ENCODE data around the gene SPATA25. TPM values are rescaled to one million over a fixed set of nuclear protein-coding genes. Genes with fewer than 3 reads are reported as not detected.

Gene SPATA25
- polyA plus RNA-seq, 1 donor (not counting 4 experiments of a cell fraction or from before 2014, with no cell fraction given), result not detected

DNA sequence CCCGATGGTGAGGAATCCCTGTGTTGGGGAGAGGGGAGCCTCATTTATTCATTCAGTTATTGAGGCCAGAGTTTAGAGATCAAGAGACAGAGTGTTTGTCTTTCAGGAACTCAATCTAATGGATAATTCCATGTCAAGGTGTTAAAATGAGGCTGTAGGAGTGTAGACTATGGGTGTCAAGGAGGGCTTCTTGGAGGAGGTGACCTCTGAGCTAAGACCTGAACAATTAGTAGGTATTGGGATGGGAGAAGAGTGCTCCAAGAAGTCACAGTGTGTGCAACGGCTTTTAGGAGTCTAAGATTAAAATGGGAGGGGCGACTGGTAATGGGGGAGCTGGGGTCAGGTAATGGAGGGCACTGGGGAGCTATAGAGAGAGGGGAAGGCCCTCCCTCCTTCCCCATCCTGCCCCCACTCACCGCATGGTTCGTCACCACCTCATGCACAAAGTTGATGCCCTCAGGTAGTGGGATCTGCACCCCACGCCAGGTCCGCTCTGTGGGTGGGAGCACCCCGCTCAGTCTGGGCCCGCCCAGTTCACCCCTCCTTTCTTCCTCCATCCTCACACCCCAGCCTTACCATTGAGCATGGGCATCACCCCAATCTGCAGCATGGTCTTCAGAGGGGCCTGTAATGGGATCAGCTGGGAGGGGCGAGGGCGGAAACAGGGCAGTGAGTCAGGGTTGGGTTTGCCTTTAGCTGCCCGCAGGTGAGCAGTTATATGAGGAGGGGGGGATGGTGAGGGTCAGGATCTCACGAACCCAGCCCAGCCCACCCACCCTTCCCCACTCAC lies 11.8 kb upstream of the SPATA25 start:
- TF ChIP-seq, protein P1, sequence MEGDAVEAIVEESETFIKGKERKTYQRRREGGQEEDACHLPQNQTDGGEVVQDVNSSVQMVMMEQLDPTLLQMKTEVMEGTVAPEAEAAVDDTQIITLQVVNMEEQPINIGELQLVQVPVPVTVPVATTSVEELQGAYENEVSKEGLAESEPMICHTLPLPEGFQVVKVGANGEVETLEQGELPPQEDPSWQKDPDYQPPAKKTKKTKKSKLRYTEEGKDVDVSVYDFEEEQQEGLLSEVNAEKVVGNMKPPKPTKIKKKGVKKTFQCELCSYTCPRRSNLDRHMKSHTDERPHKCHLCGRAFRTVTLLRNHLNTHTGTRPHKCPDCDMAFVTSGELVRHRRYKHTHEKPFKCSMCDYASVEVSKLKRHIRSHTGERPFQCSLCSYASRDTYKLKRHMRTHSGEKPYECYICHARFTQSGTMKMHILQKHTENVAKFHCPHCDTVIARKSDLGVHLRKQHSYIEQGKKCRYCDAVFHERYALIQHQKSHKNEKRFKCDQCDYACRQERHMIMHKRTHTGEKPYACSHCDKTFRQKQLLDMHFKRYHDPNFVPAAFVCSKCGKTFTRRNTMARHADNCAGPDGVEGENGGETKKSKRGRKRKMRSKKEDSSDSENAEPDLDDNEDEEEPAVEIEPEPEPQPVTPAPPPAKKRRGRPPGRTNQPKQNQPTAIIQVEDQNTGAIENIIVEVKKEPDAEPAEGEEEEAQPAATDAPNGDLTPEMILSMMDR (optimal IDR thresholded peaks at IDR 0.05 in 1 of 3, IDR thresholded peaks at IDR 0.05 in 1 of 3, conservative IDR thresholded peaks at IDR 0.05 in 1 of 3; ENCODE audit: extremely low read depth in 1 of 3, insufficient read depth in 2 of 3, low read length in 3 of 3), result no peak
- no peak for TF ChIP-seq EZH2 (IDR thresholded peaks at IDR 0.05; ENCODE audit: low read length)
- no peaks in the 10 kb centered on the region for H3K9me1 ChIP-seq (ENCODE audit: control insufficient read depth, extremely low read depth, insufficient read depth, low read length)
- no peak overlapping the region for H3K27ac ChIP-seq (ENCODE audit: control insufficient read depth, insufficient read depth, low read length)
- dilution Hi-C loops (cut with MboI; ENCODE audit: extremely low pct_ligation_motif_present, low sequenced_read_pairs), result no loop called here
- no peaks in the 10 kb centered on the region for H3K27me3 ChIP-seq (ENCODE audit: control insufficient read depth, extremely low read depth, insufficient read depth, low read length)
- H3K4me3 ChIP-seq (ENCODE audit: control insufficient read depth in 2 of 3, extremely low read depth in 1 of 3, insufficient read depth in 2 of 3, low read depth in 1 of 3, low read length in 3 of 3), result no peak overlapping the region
- H3K9me3 ChIP-seq (ENCODE audit: control insufficient read depth, low read depth, low read length), result no peaks in the 10 kb centered on the region
- DNase-seq (ENCODE audit: low read depth, low spot score), result no peak
- peaks cover 13 to 32% of the 10 kb centered on the region in 2 experiments for H3K36me3 ChIP-seq (ENCODE audit: control insufficient read depth in 2 of 2, extremely low read depth in 1 of 2, insufficient read depth in 2 of 2, low read length in 2 of 2)
- no peak for FAIRE-seq
- no peak overlapping the region for H3K9ac ChIP-seq (ENCODE audit: control insufficient read depth, extremely low read depth, insufficient read depth, low read length)
- H2AFZ ChIP-seq (ENCODE audit: control insufficient read depth, low read length), result no peak overlapping the region
- H3K79me2 ChIP-seq (ENCODE audit: control insufficient read depth, insufficient read depth, low read length), result no peaks in the 10 kb centered on the region
- no peaks in the 10 kb centered on the region for H4K20me1 ChIP-seq (ENCODE audit: control insufficient read depth, extremely low read depth, insufficient read depth, low read length)
- no peaks in the 10 kb centered on the region for H3K4me1 ChIP-seq (ENCODE audit: control insufficient read depth, extremely low read depth, insufficient read depth, low read length)
- H3K4me2 ChIP-seq (ENCODE audit: control insufficient read depth, extremely low read depth, insufficient read depth, low read depth, low read length), result no peak overlapping the region

DNA sequence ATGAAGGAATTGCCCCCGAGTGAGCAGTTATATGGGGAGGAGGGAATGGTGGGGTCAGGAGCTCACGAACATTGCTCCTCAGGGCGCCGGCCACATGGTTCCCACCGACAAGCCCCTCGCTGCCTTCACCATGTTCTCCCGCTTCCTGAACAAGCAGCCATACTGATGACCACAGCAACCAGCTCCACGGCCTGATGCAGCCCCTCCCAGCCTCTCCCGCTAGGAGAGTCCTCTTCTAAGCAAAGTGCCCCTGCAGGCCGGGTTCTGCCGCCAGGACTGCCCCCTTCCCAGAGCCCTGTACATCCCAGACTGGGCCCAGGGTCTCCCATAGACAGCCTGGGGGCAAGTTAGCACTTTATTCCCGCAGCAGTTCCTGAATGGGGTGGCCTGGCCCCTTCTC lies 10.9 kb upstream of the SPATA25 start:
- dilution Hi-C loops (cut with MboI; ENCODE audit: extremely low pct_ligation_motif_present, low sequenced_read_pairs), result no loop called here
- no peaks in the 10 kb centered on the region for H3K9me3 ChIP-seq (ENCODE audit: control insufficient read depth, low read depth, low read length)
- H3K27ac ChIP-seq (ENCODE audit: control insufficient read depth, insufficient read depth, low read length), result no peak overlapping the region
- no peaks in the 10 kb centered on the region for H3K79me2 ChIP-seq (ENCODE audit: control insufficient read depth, insufficient read depth, low read length)
- no peak overlapping the region for H3K9ac ChIP-seq (ENCODE audit: control insufficient read depth, extremely low read depth, insufficient read depth, low read length)
- TF ChIP-seq, protein P1 (optimal IDR thresholded peaks at IDR 0.05 in 1 of 3, IDR thresholded peaks at IDR 0.05 in 1 of 3, conservative IDR thresholded peaks at IDR 0.05 in 1 of 3; ENCODE audit: extremely low read depth in 1 of 3, insufficient read depth in 2 of 3, low read length in 3 of 3), result no peak
- no peak for TF ChIP-seq EZH2 (IDR thresholded peaks at IDR 0.05; ENCODE audit: low read length)
- no peak overlapping the region for H3K4me3 ChIP-seq (ENCODE audit: control insufficient read depth in 2 of 3, extremely low read depth in 1 of 3, insufficient read depth in 2 of 3, low read depth in 1 of 3, low read length in 3 of 3)
- no peak for FAIRE-seq
- no peak overlapping the region for H3K4me2 ChIP-seq (ENCODE audit: control insufficient read depth, extremely low read depth, insufficient read depth, low read depth, low read length)
- DNase-seq (ENCODE audit: low read depth, low spot score), result no peak
- no peaks in the 10 kb centered on the region for H3K9me1 ChIP-seq (ENCODE audit: control insufficient read depth, extremely low read depth, insufficient read depth, low read length)
- no peaks in the 10 kb centered on the region for H3K4me1 ChIP-seq (ENCODE audit: control insufficient read depth, extremely low read depth, insufficient read depth, low read length)
- no peaks in the 10 kb centered on the region for H3K27me3 ChIP-seq (ENCODE audit: control insufficient read depth, extremely low read depth, insufficient read depth, low read length)
- no peaks in the 10 kb centered on the region for H4K20me1 ChIP-seq (ENCODE audit: control insufficient read depth, extremely low read depth, insufficient read depth, low read length)
- H3K36me3 ChIP-seq (ENCODE audit: control insufficient read depth in 2 of 2, extremely low read depth in 1 of 2, insufficient read depth in 2 of 2, low read length in 2 of 2), result peaks cover 13 to 37% of the 10 kb centered on the region in 2 experiments
- H2AFZ ChIP-seq (ENCODE audit: control insufficient read depth, low read length), result no peak overlapping the region
